ENCODE data around the gene ITM2C. TPM values are rescaled to one million over a fixed set of nuclear protein-coding genes. Genes with fewer than 3 reads are reported as not detected.

Gene ITM2C
- total and polyA plus RNA-seq, 9 of the 15 experiments (the other 6 are each of a cell fraction or from before 2014, with no cell fraction given), result 0.49 to 58.8 (median 21.5) TPM

- no peak for TF ChIP-seq HMGN3 (IDR thresholded peaks at IDR 0.05; ENCODE audit: borderline replicate concordance, extremely low read depth, insufficient read length, low read depth, low read length)
Observed at GRCh38 chr2:230847883-230848388, 16.8 kb upstream of the ITM2C start (continued).

- no TSS peak for BruUV-seq (replicated peaks)
- CTCF ChIA-PET (ENCODE audit: low intra/inter-chr PET ratio), result no interaction called here
- intact Hi-C loops (cut with micrococcal nuclease) (loop anchor here (5.0 kb wide), 1 partner anchor 138 kb away; no protein-coding TSS in a partner anchor), in situ Hi-C loops (cut with MboI) (no loop called here)
- Histone ChIP-seq H3K4me2 (ENCODE audit: insufficient read depth, low read length) (no peak overlapping the region), H3K36me3 (ENCODE audit: control insufficient read depth, insufficient read depth, low read length) (no peaks in the 10 kb centered on the region), H2AFZ (ENCODE audit: low read depth, low read length) (no peak overlapping the region), H3K27me3 (ENCODE audit: control insufficient read depth in 2 of 2, insufficient read depth in 2 of 2, low read length in 2 of 2) (peaks cover 0 to 12% of the 10 kb centered on the region in 2 experiments; a peak in 3 of 5 replicates), H3K4me1 (replicated peaks in 1 of 2; ENCODE audit: control insufficient read depth in 2 of 2, insufficient read depth in 2 of 2, low read length in 2 of 2) (peaks cover 0 to 14% of the 10 kb centered on the region in 2 experiments; a peak in 2 of 5 replicates), H3K27ac (ENCODE audit: extremely low read depth, low read depth, low read length) (no peak overlapping the region), H3K9me3 (replicated peaks; ENCODE audit: control insufficient read depth, insufficient read depth, low read depth, low read length) (no peaks in the 10 kb centered on the region), H3K9ac (ENCODE audit: insufficient read depth in 1 of 2, low read depth in 2 of 2, low read length in 2 of 2) (no peak overlapping the region), H3K4me3 (no peak overlapping the region), H3K79me2 (ENCODE audit: control insufficient read depth, insufficient read depth, low read length) (no peaks in the 10 kb centered on the region), H4K20me1 (replicated peaks; ENCODE audit: control insufficient read depth, insufficient read depth, low read length) (no peaks in the 10 kb centered on the region), H3K9me1 (ENCODE audit: control insufficient read depth, insufficient read depth, low read length) (no peaks in the 10 kb centered on the region)
- FAIRE-seq, result no peak
- WGBS (ENCODE audit: insufficient coverage, low coverage, missing lambda C conversion rate), result 32% methylated on average over 21 of the region's 40 CpGs
- DNase-seq (ENCODE audit: extremely low read depth in 1 of 4, low spot score in 3 of 4), result peak; percentile 69 to 76 (median 71)
- POLR2A ChIA-PET, result no interaction called here
- ATAC-seq, result peak; percentile 85
- TF ChIP-seq RCOR1 (IDR thresholded peaks at IDR 0.05; ENCODE audit: borderline replicate concordance in 1 of 2, low read depth in 2 of 2, low read length in 2 of 2), result peak in 1 of 2 experiments; percentile 32; a peak in 1 of 4 replicates
- TF ChIP-seq ZBTB33 (CRISPR knock-in tag; IDR thresholded peaks at IDR 0.05), result peak; percentile 54; the same call in 1 of the 2 replicates
- TF ChIP-seq KDM2B (CRISPR knock-in tag; IDR thresholded peaks at IDR 0.05), result no peak
- TF ChIP-seq MLX (CRISPR knock-in tag; conservative IDR thresholded peaks at IDR 0.05), result no peak
- peak; percentile 53 for TF ChIP-seq CTCFL (IDR thresholded peaks at IDR 0.05; ENCODE audit: borderline replicate concordance, insufficient read depth, low read depth, low read length, poor library complexity, severe bottlenecking)
- TF ChIP-seq PKNOX1 (IDR thresholded peaks at IDR 0.05), result peak; percentile 65
- no peak for TF ChIP-seq FUS (optimal IDR thresholded peaks at IDR 0.05; ENCODE audit: low read depth, low read length)
- peak; percentile 30; the same call in 1 of the 2 replicates for TF ChIP-seq SMC3 (conservative IDR thresholded peaks at IDR 0.05; ENCODE audit: insufficient read depth, low read depth, low read length)
- no peak for TF ChIP-seq OTX1 (CRISPR knock-in tag; IDR thresholded peaks at IDR 0.05)
- no peak for TF ChIP-seq SRSF3 (IDR thresholded peaks at IDR 0.05; ENCODE audit: insufficient read depth, low read length)
- TF ChIP-seq EGR1 (conservative IDR thresholded peaks at IDR 0.05), result peak; percentile 93
- peak; percentile 76 for TF ChIP-seq MEIS2 (IDR thresholded peaks at IDR 0.05; ENCODE audit: partially characterized antibody)
Observed at GRCh38 chr2:230849633-230850357, 14.9 kb upstream of the ITM2C start.
